C4-2B (cell line): ENCODE data around the gene PDE6A.

Experiments used
- ZFX ChIP-seq: fragments of 450-650 bp; IDR thresholded peaks from 2 replicates; pipeline ENCODE4 v1.6.1; 2017
- TF ChIP-seq, protein P1 (sequence below): fragments of 450-650 bp; conservative IDR thresholded peaks from 2 replicates; pipeline ENCODE4 v1.5.1; 2017; ENCODE audit warnings: mild to moderate bottlenecking

DNA sequence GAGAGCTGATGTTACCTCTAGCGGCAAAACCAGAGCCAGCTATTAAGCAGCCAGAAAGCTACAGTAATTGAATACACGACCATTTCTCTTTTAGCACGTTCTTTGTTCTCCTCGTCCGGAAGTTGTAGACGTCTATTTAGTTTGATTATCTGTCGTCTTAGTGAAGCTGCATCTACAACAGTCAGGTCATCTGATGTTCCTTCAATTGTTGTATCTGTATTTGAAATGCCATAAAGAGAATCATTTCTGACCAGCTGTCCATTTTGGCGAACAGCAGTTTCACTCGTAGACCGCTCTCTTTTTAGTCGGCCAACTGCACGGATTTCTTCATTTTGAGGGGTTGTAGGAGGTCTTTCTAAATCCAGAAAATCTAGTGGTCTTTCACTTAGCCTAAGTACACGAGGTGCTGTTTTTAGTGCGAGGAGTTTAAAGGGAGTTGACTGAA is 12.6 kb downstream of the PDE6A start:
- TF ChIP-seq, protein P1, sequence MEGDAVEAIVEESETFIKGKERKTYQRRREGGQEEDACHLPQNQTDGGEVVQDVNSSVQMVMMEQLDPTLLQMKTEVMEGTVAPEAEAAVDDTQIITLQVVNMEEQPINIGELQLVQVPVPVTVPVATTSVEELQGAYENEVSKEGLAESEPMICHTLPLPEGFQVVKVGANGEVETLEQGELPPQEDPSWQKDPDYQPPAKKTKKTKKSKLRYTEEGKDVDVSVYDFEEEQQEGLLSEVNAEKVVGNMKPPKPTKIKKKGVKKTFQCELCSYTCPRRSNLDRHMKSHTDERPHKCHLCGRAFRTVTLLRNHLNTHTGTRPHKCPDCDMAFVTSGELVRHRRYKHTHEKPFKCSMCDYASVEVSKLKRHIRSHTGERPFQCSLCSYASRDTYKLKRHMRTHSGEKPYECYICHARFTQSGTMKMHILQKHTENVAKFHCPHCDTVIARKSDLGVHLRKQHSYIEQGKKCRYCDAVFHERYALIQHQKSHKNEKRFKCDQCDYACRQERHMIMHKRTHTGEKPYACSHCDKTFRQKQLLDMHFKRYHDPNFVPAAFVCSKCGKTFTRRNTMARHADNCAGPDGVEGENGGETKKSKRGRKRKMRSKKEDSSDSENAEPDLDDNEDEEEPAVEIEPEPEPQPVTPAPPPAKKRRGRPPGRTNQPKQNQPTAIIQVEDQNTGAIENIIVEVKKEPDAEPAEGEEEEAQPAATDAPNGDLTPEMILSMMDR = no peak
- no peak for TF ChIP-seq ZFX
